ENCODE measurements around the gene BMP10.
"Not testable (repeated sequence)": the region's sequence is repeated elsewhere in the genome, so short reads cannot be mapped to it uniquely, and the experiment has no call there.

Gene BMP10

GRCh38 chr2:68907232-68907919 lies 36.2 kb upstream of the BMP10 start:
- no peak overlapping the region for H3K27ac ChIP-seq
- TF ChIP-seq CTCF (conservative IDR thresholded peaks at IDR 0.05): no peak

DNA sequence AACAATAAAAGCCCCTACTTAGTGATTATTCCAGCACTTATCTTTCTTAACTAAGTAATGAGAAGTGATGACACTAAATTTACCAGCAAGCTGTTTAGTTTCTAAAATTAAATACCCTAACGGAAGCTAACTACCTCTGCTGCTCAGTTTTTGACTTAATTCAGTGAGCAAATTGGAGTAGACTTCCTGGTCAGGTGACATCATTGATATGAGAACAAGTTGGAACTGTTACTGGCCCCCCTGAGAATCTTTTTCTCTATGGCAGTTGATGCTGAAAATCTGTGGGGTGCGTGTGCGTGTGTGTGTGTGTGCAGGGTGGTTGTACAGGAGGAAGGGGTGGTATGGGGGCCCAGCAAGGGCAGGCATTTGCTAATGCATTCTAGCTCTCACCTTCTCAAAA lies 35.5 kb upstream of the BMP10 start:
- TF ChIP-seq CTCF (conservative IDR thresholded peaks at IDR 0.05): no peak
- H3K27ac ChIP-seq: no peak overlapping the region

DNA sequence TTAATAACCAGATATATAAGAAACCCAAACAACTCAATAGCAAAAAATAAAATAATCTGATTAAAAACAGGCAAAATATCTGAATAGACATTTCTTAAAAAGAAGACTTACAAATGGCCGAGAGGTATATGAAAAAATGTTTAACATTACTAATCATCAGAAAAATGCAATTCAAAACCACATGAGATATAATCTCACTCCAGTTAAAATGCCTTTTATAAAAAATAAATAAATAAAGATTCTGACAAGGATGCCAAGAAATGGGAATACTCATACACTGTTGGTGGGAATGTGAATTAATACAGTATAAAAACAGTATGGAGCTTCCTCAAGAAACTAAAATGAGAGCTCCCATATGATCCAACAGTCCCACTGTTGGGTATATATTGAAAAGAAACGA lies 33.9 kb upstream of the BMP10 start:
- no peak overlapping the region for H3K27ac ChIP-seq
- no peak for TF ChIP-seq CTCF (conservative IDR thresholded peaks at IDR 0.05)

DNA sequence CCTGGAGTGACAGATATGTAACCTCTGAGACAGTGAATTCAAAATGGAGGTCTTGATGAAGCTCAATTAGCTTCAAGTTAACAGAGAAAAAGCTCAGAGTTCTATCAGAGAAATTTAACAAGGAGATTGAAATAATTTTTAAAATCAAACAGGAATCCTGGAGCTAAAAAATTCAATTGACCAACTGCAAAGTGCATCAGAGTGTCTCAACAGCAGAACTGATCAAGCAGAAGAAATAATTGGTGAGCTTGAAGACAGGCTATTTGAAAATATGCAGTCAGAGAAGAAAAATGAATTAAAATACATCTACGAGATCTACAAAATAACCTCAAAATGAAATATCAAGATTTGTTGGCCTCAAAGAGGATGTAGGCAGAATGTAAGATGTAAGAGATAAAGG lies 30.4 kb upstream of the BMP10 start:
- H3K27ac ChIP-seq: no peak overlapping the region
- no peak for TF ChIP-seq CTCF (conservative IDR thresholded peaks at IDR 0.05)

GRCh38 chr2:68901199-68901514 lies 30.0 kb upstream of the BMP10 start:
- peak; percentile 44 for TF ChIP-seq CTCF (conservative IDR thresholded peaks at IDR 0.05)

DNA sequence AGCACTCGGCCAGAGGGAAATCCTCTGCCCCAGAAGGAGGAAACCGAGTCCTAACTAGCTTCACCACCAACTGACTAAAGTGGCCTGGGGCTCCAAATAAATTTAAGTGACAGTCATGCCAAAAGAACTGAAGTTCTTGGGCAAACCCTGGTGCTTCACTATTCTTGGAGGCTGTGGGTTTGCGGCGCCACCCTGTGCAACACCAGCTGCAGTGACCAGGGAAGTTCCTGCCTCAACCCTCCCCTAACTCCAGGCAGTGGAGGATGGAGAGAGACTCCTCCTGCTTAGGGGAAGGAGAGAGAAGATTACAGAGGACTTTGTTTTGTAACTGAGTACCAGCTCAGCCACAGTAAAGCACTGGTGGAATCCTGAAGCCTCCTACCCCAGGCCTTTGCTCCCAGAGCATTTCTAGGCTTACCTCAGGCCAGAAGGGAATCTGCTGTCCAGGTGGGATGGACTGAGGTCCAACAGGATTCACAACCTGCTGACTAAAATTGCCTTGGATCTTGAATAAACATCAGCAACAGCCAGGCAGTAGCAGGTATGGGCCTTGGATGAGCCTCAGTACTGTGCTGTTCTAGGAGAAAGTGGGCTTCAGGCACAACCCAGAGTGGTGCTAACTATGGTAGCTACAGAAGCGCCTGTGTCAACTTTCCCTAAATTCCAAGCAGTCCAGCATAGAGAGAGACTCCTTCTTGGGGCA lies 29.4 kb upstream of the BMP10 start:
- TF ChIP-seq CTCF (conservative IDR thresholded peaks at IDR 0.05): no peak
- H3K27ac ChIP-seq: no peak overlapping the region

More at GRCh38 chr2:68901199-68901514, 30.0 kb upstream of the BMP10 start:
- no peak overlapping the region for H3K27ac ChIP-seq

DNA sequence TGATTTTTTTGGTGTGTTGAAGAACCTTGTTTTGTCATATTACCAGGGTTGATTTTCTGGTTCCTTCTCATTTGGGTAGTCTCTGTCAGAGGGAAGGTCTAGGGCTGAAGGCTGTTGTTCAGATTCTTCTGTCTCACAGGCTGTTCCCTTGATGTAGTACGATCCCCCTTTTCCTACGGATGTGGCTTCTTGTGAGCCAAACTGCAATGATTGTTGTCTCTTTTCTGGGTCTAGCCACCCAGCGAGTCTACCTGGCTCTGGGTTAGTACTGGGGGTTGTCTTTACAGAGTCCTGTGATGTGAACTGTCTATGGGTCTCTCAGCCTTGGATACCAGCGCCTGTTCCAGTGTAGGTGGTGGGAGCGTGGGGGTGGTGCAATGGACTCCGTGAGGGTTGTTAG lies 24.8 kb upstream of the BMP10 start:
- not testable (repeated sequence) for H3K27ac ChIP-seq

DNA sequence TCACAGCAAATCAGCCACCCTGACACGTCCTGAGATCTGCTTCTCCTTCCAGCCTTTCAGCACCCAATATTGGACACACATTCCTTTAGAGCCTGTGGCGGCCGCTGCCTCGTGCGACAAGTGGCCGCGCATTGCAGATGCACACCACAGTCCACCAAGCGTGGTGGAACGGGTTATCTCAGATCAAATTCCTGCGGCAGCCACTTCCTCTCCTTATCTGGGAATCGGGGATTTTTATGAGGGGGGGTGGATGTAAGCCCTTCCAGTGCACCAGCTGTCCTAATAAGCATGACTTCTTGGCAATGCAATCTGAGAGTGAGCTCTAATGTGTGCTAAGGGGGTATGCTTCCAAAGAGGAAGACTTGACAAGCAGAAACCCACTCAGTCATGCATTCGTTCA lies 18.3 kb upstream of the BMP10 start:
- TF ChIP-seq CTCF (conservative IDR thresholded peaks at IDR 0.05): no peak
- H3K27ac ChIP-seq: no peak overlapping the region
